ENCODE data around the gene RP2.
A peak's percentile ranks its signal among the peaks of the same experiment; 100 is the strongest.

Gene RP2

DNA sequence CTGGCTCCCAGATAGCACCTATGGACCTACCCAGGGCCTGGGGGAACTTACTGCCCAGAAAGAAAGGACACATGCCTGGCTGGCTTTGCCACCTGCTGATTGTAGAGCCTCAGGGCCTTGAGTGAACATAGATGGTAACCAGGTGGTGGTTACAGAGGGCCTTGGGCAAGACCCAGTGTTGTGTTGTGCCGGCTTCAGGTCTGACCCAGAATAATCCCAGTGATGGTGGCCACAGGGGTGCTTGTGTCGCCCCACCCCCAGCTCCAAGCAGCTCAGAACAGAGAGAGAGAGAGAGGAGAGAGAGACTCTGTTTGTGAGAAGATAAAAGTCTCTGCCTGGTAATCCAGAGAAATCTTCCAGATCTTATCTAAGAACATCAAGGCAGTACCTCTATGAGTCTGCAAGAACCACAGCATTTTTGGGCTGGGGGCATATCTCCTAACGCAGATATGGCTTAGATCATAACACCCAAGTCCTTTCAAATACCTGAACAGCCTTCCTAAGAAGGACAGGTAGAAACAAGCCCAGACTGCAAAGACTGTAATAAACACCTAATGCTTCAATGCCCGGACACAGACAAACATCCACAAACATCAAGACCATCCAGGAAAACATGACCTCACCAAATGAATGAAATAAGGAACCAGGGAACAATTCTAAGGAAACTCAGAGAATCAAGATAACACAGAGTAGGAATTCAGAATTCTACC, 16.3 kb upstream of the RP2 start:
- DNase-seq (ENCODE audit: low read depth in 1 of 2, low spot score in 1 of 2): no peak
- no peak for TF ChIP-seq JUND (IDR thresholded peaks at IDR 0.05; ENCODE audit: low read depth)
- in situ Hi-C loops (cut with HindIII; ENCODE audit: low pct_unique_long_range_greater_than_20kb, low sequenced_read_pairs): no loop called here

DNA sequence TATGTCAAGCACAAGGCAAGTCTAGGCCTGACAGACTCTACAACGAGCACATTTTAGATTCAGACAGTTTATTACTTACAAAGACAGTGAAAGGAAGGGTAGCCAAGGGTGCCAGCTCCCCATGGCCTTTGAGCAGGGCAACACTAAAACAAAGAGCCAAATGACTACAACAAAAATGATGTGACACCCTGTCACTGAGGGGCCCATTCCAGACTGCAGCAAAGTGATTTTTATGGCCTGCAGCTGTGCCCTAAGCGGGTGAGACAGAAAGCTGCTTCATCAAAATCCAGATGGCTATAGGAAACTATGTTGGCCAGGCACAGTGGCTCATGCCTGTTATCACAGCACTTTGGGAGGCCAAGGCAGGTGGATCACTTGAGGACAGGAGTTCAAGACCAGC, 13.4 kb upstream of the RP2 start:
- no peak for DNase-seq (ENCODE audit: low read depth in 1 of 2, low spot score in 1 of 2)
- in situ Hi-C loops (cut with HindIII; ENCODE audit: low pct_unique_long_range_greater_than_20kb, low sequenced_read_pairs): no loop called here
- no peak for TF ChIP-seq JUND (IDR thresholded peaks at IDR 0.05; ENCODE audit: low read depth)

DNA sequence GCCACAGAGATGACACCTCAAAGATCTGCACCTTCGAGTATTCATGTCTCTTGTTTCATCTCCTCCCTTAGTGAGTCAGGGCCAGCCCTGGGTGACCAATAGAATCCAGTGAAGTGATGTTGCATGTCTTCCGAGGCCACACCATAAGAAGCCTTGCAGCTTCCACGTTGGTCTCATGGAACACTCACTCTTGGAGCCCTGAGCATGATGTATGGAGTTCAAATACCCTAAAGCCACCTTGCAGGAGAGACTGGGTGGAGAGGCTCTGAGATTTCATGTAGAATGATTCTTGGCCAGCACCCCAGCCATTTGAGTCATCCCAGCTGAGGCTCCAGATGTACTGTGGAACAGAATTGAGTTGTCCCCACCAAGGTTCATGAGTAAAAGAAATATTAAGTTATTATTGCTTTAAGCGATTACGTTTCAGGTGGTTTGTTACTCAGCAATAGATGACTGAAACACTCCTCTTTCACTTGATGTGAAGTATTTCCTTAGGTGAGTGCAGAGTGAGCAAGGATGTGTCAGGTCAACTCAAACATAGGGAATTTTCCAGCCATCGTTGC, 5.0 kb upstream of the RP2 start:
- in situ Hi-C loops (cut with HindIII; ENCODE audit: low pct_unique_long_range_greater_than_20kb, low sequenced_read_pairs): no loop called here
- TF ChIP-seq JUND (IDR thresholded peaks at IDR 0.05; ENCODE audit: low read depth): no peak
- DNase-seq (ENCODE audit: low read depth in 1 of 2, low spot score in 1 of 2): no peak

DNA sequence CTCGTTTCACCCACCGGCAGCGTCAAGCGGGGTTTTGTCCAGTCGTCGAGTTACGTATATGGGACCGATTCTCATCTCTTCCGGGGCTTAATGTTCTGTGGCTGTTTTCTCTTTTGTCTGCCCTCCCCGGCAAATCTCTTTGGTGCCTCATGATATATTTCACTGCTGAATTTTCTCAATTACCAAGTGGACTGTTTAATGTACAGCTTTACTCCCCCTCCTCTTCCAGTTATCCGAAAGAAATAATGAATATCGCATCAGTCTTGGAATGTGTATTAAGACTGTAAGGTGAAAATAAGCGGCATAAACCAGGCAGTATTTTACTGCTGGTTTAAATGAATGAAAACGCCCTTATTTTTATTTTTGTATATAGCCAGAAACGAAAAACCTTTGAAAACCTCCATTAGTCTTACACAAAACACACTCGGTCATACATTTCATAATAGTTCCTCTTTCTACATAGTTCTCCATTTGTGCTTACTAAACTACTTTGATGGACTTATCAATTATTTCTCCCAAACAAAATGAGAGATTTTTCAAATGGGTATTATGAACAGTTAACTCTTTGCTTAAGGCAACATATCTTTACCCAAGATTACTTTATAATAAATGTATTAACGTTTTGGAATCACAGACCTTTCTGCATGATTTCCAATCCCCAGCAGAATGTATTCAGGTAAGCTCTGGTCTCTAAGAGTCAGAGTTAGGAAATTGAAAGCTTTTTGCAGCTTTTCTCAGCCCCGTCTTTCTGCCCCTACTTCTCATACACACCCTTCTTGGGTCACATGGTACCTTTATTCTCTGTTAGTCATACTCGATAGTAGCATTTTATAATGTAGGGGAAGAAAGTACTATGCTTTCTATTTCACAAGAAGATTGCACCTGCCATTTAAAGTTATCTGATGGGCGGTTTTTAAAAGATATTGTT, 979 bp downstream of the RP2 start:
- no peak for TF ChIP-seq JUND (IDR thresholded peaks at IDR 0.05; ENCODE audit: low read depth)
- in situ Hi-C loops (cut with HindIII; ENCODE audit: low pct_unique_long_range_greater_than_20kb, low sequenced_read_pairs): no loop called here
- DNase-seq (ENCODE audit: low read depth in 1 of 2, low spot score in 1 of 2): no peak

DNA sequence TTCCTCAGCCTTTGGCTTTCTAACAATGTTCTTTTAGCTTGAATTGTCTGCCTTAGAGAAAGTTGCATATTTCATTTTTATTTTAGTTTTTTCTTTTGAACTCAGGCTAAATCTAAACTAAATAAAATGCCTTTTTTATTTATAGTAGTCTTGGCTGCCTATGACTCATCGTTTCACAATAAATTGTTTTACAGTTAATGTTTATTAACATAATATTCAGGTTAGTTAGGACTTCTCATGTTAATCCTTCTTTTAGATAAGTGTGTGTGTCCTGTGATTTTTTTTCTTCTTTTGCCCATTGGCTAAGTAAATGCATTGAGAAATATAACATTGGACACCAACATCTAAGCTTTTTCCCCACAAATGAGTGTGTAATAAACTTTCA, 1.6 kb downstream of the RP2 start:
- no peak for TF ChIP-seq JUND (IDR thresholded peaks at IDR 0.05; ENCODE audit: low read depth)
- in situ Hi-C loops (cut with HindIII; ENCODE audit: low pct_unique_long_range_greater_than_20kb, low sequenced_read_pairs): no loop called here
- no peak for DNase-seq (ENCODE audit: low read depth in 1 of 2, low spot score in 1 of 2)

- no peak for TF ChIP-seq JUND (IDR thresholded peaks at IDR 0.05; ENCODE audit: low read depth)
- DNase-seq (ENCODE audit: low read depth in 1 of 2, low spot score in 1 of 2): no peak
- in situ Hi-C loops (cut with HindIII; ENCODE audit: low pct_unique_long_range_greater_than_20kb, low sequenced_read_pairs): no loop called here
These were observed 2.2 kb downstream of the RP2 start for GRCh38 chrX:46838974-46839480.

- in situ Hi-C loops (cut with HindIII; ENCODE audit: low pct_unique_long_range_greater_than_20kb, low sequenced_read_pairs): no loop called here
- DNase-seq (ENCODE audit: low read depth in 1 of 2, low spot score in 1 of 2): no peak
- TF ChIP-seq JUND (IDR thresholded peaks at IDR 0.05; ENCODE audit: low read depth): no peak
These were observed 4.1 kb downstream of the RP2 start for GRCh38 chrX:46840946-46841345.

DNA sequence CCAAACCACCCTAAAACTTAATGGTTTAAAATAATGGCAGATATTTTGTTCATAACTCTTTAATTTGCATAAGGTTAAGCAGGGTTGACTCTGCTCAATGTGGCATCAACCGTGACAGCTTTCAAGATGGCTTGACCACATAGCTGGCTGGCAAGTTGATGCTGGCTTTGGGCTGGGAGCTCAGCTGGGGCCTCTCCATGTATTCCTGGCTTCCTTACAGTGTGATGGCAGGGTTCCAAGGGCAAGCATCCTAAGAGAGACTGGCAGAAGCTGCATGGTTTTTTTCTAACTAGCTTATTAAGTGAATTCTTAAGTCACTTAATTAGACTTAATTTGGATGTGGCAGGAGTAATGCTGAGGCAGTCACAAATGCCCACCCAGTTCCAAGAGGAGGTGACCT, 4.5 kb downstream of the RP2 start:
- in situ Hi-C loops (cut with HindIII; ENCODE audit: low pct_unique_long_range_greater_than_20kb, low sequenced_read_pairs): no loop called here
- TF ChIP-seq JUND (IDR thresholded peaks at IDR 0.05; ENCODE audit: low read depth): no peak
- peak in 1 of 2 experiments; percentile 7 for DNase-seq (ENCODE audit: low read depth in 1 of 2, low spot score in 1 of 2)

GRCh38 chrX:46844913-46845312, 8.1 kb downstream of the RP2 start:
- no peak for DNase-seq (ENCODE audit: low read depth in 1 of 2, low spot score in 1 of 2)
- TF ChIP-seq JUND (IDR thresholded peaks at IDR 0.05; ENCODE audit: low read depth): no peak
- in situ Hi-C loops (cut with HindIII; ENCODE audit: low pct_unique_long_range_greater_than_20kb, low sequenced_read_pairs): no loop called here

DNA sequence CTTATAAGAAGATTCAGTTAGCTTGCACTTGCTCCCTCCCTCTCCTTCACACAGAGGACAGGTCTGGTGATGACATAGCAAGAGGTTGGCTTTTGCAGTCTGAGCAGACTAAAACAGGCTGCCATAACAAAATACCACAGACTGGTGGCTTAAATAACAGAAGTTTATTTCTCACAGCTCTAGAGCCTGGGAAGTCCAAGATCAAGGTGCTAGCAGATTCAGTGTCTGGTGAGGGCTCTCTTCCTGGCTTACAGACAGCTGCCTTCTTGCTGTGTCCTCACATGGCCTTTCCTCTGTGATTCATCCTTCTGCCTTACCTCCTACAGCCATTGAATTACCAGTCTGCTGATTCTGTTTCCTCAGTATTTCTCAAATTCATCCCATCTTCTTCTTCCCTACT, 13.1 kb downstream of the RP2 start:
- TF ChIP-seq JUND (IDR thresholded peaks at IDR 0.05; ENCODE audit: low read depth): no peak
- DNase-seq (ENCODE audit: low read depth in 1 of 2, low spot score in 1 of 2): no peak
- in situ Hi-C loops (cut with HindIII; ENCODE audit: low pct_unique_long_range_greater_than_20kb, low sequenced_read_pairs): no loop called here

DNA sequence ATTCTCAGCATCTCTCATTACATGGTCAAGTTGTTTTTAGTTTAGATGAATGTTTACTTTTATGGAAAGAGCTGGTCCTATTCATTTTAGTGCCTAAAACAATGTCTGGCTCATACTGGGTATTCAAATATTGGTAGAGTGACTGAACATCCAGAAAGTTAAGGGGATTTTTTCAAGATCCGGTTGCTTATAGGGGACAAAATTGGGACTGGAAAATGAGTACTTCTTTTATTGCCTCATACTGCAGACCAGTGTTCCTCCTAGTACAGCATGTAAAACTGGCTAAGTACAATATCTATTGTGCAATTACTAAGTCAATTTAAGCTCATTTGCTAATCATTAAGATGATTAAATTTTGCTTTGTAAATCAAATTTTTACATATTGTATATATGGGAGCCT, 13.9 kb downstream of the RP2 start:
- no peak for TF ChIP-seq JUND (IDR thresholded peaks at IDR 0.05; ENCODE audit: low read depth)
- no peak for DNase-seq (ENCODE audit: low read depth in 1 of 2, low spot score in 1 of 2)
- in situ Hi-C loops (cut with HindIII; ENCODE audit: low pct_unique_long_range_greater_than_20kb, low sequenced_read_pairs): no loop called here

GRCh38 chrX:46856483-46856882, 19.6 kb downstream of the RP2 start:
- DNase-seq (ENCODE audit: low read depth in 1 of 2, low spot score in 1 of 2): no peak
- TF ChIP-seq JUND (IDR thresholded peaks at IDR 0.05; ENCODE audit: low read depth): no peak
- in situ Hi-C loops (cut with HindIII; ENCODE audit: low pct_unique_long_range_greater_than_20kb, low sequenced_read_pairs): no loop called here

DNA sequence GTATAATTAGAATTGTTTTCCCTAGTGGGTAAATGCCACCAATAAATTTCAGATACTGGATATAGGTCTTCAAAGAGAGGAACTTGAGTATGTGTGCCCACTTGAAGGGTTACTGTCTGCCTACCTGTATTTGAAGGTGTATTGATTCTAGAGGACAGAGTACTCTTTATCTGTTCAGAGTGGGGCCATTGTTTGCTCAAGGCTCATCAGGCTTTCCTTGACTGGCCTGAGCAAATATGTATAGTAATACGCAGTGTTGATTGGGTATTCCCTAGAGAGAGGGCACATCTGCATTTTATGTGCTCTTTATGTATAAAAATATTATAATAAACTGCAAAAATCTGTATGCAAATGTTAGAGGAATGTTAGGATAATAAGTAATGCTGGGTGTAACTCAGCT, 23.7 kb downstream of the RP2 start:
- in situ Hi-C loops (cut with HindIII; ENCODE audit: low pct_unique_long_range_greater_than_20kb, low sequenced_read_pairs): no loop called here
- no peak for DNase-seq (ENCODE audit: low read depth in 1 of 2, low spot score in 1 of 2)

More for the DNA sequence above, 23.7 kb downstream of the RP2 start:
- no peak for TF ChIP-seq JUND (IDR thresholded peaks at IDR 0.05; ENCODE audit: low read depth)

Measured in T47D (cell line).